Pons (tissue), 1 donor: ENCODE results near the gene EIF3D.

ENCODE experiments used
- DNase-seq: peaks from one replicate; pipeline ENCODE4 v3.0.0-alpha.2; 2016; ENCODE audit warnings: low spot score

Gene EIF3D

GRCh38 chr22:36507518-36508010, 21.4 kb downstream of the EIF3D start:
- DNase-seq: no peak

- peak; percentile 69 for DNase-seq
Observed at GRCh38 chr22:36506637-36507517, 22.1 kb downstream of the EIF3D start, which contains the start of gene FOXRED2. Gene FOXRED2 (minus strand): TSS chr22:36507040. CDS start chr22:36506422, 618 bp downstream.

GRCh38 chr22:36505998-36506635, 22.8 kb downstream of the EIF3D start:
- DNase-seq: no peak

- no peak for DNase-seq
Observed at GRCh38 chr22:36497910-36498665, 30.9 kb downstream of the EIF3D start.

GRCh38 chr22:36493690-36494110, 35.3 kb downstream of the EIF3D start:
- peak; percentile 80 for DNase-seq

- DNase-seq: no peak
Observed at GRCh38 chr22:36492109-36492508, 36.9 kb downstream of the EIF3D start.

- DNase-seq: no peak
Observed at GRCh38 chr22:36491155-36491554, 37.8 kb downstream of the EIF3D start.

- no peak for DNase-seq
Observed at GRCh38 chr22:36486619-36487384, 42.2 kb downstream of the EIF3D start.

GRCh38 chr22:36481393-36482168, 47.4 kb downstream of the EIF3D start, which contains the start of gene TXN2:
Gene TXN2 (minus strand): TSS chr22:36481640. CDS start chr22:36480837, 803 bp downstream.
- DNase-seq: peak; percentile 95

- DNase-seq: no peak
Observed at GRCh38 chr22:36480941-36481392, 48.0 kb downstream of the EIF3D start.

GRCh38 chr22:36478966-36479365, 50.0 kb downstream of the EIF3D start:
- DNase-seq: no peak

GRCh38 chr22:36475341-36475740, 53.6 kb downstream of the EIF3D start:
- DNase-seq: no peak

GRCh38 chr22:36472689-36473088, 56.3 kb downstream of the EIF3D start:
- no peak for DNase-seq

GRCh38 chr22:36471341-36471821, 57.6 kb downstream of the EIF3D start:
- DNase-seq: no peak

GRCh38 chr22:36470994-36471331, 58.0 kb downstream of the EIF3D start:
- DNase-seq: no peak

- peak; percentile 86 for DNase-seq
Observed at GRCh38 chr22:36470162-36470993, 58.6 kb downstream of the EIF3D start.

- no peak for DNase-seq
Observed at GRCh38 chr22:36469094-36469710, 59.8 kb downstream of the EIF3D start.

- DNase-seq: no peak
Observed at GRCh38 chr22:36467946-36468345, 61.0 kb downstream of the EIF3D start.
